Gastrocnemius medialis (tissue), 4 donors: ENCODE results near the gene MMP10.

ENCODE experiments used
- CTCF ChIP-seq, 5 experiments: fragments of 450-650 bp in 3 of 5; fragments of 200-600 bp in 2 of 5; sonication (generic) in 2 of 5; IDR thresholded peaks in 4 of 5; conservative IDR thresholded peaks in 1 of 5; 1 replicate in 4 of 5; 2 replicates in 1 of 5; pipeline ENCODE4 v1.5.1; 2016 to 2019; ENCODE audit warnings: antibody characterized with exemption in 5 of 5, mild to moderate bottlenecking in 3 of 5, moderate library complexity in 3 of 5
- POLR2A ChIP-seq, 2 donors: fragments of 450-650 bp; IDR thresholded peaks; one replicate each; pipeline ENCODE4 v1.6.1; 2017; ENCODE audit warnings: antibody characterized with exemption in 2 of 2, mild to moderate bottlenecking in 2 of 2, moderate library complexity in 2 of 2

- TF ChIP-seq CTCF (IDR thresholded peaks at IDR 0.05 in 4 of 5, conservative IDR thresholded peaks at IDR 0.05 in 1 of 5) (no peak), POLR2A (IDR thresholded peaks at IDR 0.05) (no peak)
Measured at GRCh38 chr11:102829316-102830000, 49.0 kb upstream of the MMP10 start.
